Fibroblast of the aortic adventitia (primary cell): ENCODE measurements around the gene TNS3. TPM values are rescaled to one million over a fixed set of nuclear protein-coding genes. Genes with fewer than 3 reads are reported as not detected.

Experiments
- DNase-seq: peaks from one replicate; pipeline ENCODE4 v3.0.0-alpha.2; 2010; ENCODE audit warnings: low read depth
- H3K4me3 ChIP-seq: 2 replicates; pipeline ENCODE4 v1.5.1; 2011; ENCODE audit warnings: low read depth, mild to moderate bottlenecking, control low read depth, low read length, moderate library complexity
- total RNA-seq: library from RNA; depleted of rRNA; stranded (reverse); fragments of >200 nt; gene quantifications from 2 replicates; pipeline ENCODE4 v1.2.3, GENCODE V29; 2012; ENCODE audit warnings: low replicate concordance
- TF ChIP-seq, protein P1 (sequence below): IDR thresholded peaks from 2 replicates; pipeline ENCODE4 v1.5.1; 2011; ENCODE audit warnings: mild to moderate bottlenecking, low read length, control low read depth, inconsistent platforms; ENCODE audit not compliant: insufficient read depth

Gene TNS3
- total RNA-seq, 1 donor, result 28.3 TPM

DNA sequence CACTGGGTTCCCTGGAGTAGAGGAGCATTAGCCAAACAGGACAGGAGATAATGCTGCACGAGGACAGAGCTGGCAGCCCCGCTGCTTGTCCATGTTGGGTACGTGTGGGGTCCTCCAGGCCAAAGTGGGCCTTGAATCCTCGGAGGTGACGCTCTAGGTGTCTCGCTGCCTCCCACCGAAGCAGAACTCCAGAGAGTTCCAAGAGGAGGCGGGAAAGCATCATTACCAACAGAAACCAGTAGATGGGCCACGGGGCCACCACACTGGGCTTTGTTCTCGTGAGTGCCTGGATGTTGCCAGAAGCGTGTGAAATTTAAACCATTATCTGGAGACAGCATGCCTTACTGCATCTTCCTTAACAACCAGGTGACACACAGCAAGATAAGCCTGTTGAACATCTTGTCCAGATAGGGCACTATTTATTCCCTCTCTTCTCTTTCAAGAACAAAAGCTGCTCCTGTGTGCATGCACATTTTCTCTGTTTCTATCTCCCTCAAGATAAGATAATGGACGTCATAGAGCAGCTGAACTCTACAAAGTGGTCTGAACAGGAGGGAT lies 56.8 kb downstream of the TNS3 start:
- H3K4me3 ChIP-seq, result no peak overlapping the region
- TF ChIP-seq, protein P1, sequence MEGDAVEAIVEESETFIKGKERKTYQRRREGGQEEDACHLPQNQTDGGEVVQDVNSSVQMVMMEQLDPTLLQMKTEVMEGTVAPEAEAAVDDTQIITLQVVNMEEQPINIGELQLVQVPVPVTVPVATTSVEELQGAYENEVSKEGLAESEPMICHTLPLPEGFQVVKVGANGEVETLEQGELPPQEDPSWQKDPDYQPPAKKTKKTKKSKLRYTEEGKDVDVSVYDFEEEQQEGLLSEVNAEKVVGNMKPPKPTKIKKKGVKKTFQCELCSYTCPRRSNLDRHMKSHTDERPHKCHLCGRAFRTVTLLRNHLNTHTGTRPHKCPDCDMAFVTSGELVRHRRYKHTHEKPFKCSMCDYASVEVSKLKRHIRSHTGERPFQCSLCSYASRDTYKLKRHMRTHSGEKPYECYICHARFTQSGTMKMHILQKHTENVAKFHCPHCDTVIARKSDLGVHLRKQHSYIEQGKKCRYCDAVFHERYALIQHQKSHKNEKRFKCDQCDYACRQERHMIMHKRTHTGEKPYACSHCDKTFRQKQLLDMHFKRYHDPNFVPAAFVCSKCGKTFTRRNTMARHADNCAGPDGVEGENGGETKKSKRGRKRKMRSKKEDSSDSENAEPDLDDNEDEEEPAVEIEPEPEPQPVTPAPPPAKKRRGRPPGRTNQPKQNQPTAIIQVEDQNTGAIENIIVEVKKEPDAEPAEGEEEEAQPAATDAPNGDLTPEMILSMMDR, result no peak
- no peak for DNase-seq

DNA sequence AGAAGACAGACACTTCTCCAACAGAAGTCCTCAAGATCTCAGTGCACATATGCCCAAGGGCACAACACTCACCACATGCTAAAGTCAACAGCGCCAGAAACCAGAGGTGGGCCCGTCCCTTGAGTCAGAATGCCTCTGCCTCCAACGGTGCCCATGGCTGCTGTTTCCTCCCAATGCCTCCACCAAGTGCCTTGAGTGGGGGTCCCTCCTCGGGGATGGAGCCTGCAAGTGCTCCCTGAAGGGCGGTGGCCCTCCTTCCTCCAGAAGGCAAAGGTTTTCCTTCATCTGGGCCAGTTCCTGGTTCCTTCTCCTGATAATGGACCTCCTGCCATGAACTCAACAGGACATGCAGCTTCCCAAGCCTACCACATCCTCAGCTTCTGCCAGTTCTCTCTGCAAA lies 58.5 kb downstream of the TNS3 start:
- H3K4me3 ChIP-seq, result no peak overlapping the region
- DNase-seq, result no peak
- TF ChIP-seq, protein P1, result no peak

DNA sequence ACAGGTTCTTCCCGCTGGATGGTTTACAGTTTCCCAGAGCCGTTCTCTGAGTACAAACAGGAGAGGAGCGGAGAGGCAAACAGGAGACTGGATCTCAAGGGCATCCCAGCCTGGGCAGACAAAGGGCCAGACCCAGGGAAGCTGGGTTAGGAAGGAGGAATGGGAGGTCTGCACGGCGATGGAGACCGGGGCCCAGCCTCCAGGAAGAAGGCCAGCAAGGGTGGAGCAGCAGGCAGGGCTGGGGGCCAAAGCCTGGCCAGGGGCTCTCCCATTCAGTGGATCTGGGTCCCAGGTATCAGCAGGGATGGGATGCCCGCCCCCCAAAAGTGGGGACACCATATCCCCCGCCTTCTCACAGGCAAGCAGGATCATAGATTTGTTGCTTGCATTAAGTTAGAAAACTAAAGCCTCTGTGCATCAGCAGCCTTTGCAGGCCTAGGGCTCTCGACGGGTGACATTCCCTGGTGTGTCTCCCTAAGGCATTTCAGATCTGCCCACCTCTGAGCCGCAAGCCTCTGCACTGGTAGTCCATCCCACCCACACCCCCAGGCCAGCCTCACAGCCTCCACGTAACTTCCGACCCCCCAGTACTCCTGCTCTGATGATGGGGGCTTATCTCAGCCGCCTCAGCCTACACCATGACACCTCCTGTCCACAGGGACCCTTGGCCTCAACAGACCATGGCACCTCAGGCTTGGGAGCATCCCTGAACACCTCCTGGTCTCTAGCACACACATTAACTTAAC lies 59.9 kb downstream of the TNS3 start:
- DNase-seq, result no peak
- H3K4me3 ChIP-seq, result no peak overlapping the region
- TF ChIP-seq, protein P1, result no peak

DNA sequence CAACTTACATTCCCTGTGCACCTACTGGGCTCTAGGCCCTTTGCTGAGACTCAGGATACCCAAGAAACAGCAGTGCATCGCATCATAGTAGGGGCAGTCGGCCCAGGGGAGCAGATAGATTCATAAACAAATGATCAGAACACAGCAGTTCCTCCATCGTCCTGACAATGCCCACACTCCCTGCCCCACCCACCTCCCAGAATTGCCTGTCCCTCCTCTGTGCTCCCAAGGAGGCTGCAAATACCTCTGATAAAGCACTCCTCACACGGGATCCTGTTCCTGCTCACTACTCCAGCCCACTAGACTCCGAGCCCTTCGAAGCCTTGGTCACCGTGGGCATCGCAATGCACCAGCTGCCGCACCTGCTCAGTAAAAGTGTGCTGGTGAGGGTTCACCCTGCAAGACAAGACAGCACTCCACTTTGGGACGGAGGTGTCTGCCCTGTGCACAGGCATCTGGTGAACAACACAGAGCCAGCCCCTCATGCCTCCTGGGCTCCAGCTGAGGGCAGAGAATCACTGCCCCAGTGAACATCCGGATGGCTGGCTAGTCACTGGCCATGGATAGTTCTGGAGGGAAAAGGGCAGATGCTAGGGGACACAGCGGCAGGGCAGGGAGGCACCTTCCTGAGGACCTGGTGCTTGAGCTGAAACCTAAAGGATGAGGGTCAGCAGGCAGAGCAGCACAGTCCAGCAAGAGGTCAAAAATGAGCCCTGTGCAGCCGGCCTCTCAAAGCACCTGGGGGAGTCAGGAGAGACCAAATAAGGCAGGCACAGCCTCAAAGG lies 60.7 kb downstream of the TNS3 start:
- H3K4me3 ChIP-seq, result no peak overlapping the region
- no peak for DNase-seq
- TF ChIP-seq, protein P1, result no peak

DNA sequence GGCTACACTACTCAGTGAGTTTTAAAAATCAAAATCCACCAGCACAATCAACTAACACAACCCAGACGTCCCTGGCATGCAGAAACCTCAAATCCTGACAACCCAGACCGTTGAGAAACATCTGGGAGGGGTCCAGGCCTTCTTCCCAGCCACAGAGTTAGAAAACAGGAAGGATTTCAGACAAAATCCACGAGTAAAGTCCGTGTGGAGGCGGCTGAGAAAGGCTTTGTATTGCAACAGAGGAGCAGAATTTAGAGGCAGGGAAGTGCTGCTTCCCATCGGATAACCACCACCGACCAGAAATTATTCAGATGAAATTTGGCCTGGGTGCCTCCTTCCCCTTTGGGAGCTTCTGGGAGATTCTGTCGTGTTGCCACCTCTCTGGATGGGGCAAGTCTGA lies 61.5 kb downstream of the TNS3 start:
- H3K4me3 ChIP-seq, result no peak overlapping the region
- TF ChIP-seq, protein P1, result no peak
- peak; percentile 98 for DNase-seq

DNA sequence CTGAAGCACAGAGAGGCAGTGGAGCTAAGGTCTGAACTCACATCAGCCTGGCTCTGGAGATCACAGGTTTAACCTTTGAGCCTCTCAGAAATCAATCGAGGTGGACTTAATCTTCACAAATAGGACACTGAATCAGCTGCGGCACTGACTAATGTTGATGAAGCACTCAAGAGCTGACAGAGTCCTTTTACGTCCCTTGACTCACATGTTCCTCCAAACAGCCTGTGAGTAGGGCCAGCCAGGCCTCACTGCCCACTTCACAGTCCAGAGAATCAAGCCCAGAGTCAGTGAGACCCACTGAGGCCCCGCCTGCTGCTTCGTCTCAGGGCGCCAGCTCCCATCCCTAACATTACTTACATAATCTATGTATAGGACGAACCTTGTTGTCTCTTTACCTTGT lies 63.1 kb downstream of the TNS3 start:
- H3K4me3 ChIP-seq, result no peak overlapping the region
- DNase-seq, result no peak

More for the DNA sequence above, 63.1 kb downstream of the TNS3 start:
- TF ChIP-seq, protein P1, result no peak
